RWPE2 (cell line): ENCODE measurements around the gene ABL2.

Source experiments
- ATAC-seq: fragments of 200-7000 bp; cut with Tn5 transposase; 3 replicates; pipeline ENCODE4 v1.9.1; 2021; ENCODE audit warnings: low read depth
- DNase-seq: peaks from one replicate; pipeline ENCODE4 v3.0.0-alpha.2; 2020; ENCODE audit warnings: low spot score
- H3K27ac ChIP-seq: fragments of 450-650 bp; 2 replicates; pipeline ENCODE4 v1.5.1; 2017; ENCODE audit warnings: mild to moderate bottlenecking; ENCODE audit not compliant: poor library complexity, severe bottlenecking
- H3K27me3 ChIP-seq: fragments of 250-450 bp; sonication (Bioruptor Pico); 2 replicates; pipeline ENCODE4 v1.5.1; 2021; ENCODE audit warnings: mild to moderate bottlenecking, moderate library complexity; ENCODE audit not compliant: insufficient read depth, poor library complexity, severe bottlenecking
- H3K36me3 ChIP-seq: fragments of 250-450 bp; sonication (Bioruptor Pico); 2 replicates; pipeline ENCODE4 v1.5.1; 2020; ENCODE audit warnings: low read depth, mild to moderate bottlenecking, moderate library complexity
- H3K4me1 ChIP-seq: fragments of 250-450 bp; sonication (Bioruptor Pico); 2 replicates; pipeline ENCODE4 v1.5.1; 2021; ENCODE audit warnings: mild to moderate bottlenecking, moderate library complexity; ENCODE audit not compliant: insufficient read depth, poor library complexity, severe bottlenecking
- H3K4me3 ChIP-seq: fragments of 250-450 bp; sonication (Bioruptor Pico); 2 replicates; pipeline ENCODE4 v1.5.1; 2021; ENCODE audit warnings: mild to moderate bottlenecking, moderate library complexity; ENCODE audit not compliant: severe bottlenecking
- H3K9me3 ChIP-seq: fragments of 250-450 bp; sonication (Bioruptor Pico); 2 replicates; pipeline ENCODE4 v1.5.1; 2021; ENCODE audit warnings: mild to moderate bottlenecking, moderate library complexity; ENCODE audit not compliant: severe bottlenecking
- CTCF ChIP-seq: fragments of 450-650 bp; IDR thresholded peaks from one replicate; pipeline ENCODE4 v1.5.1; 2017; ENCODE audit warnings: mild to moderate bottlenecking, moderate library complexity; ENCODE audit not compliant: poor library complexity, severe bottlenecking

ABL2 gene

DNA sequence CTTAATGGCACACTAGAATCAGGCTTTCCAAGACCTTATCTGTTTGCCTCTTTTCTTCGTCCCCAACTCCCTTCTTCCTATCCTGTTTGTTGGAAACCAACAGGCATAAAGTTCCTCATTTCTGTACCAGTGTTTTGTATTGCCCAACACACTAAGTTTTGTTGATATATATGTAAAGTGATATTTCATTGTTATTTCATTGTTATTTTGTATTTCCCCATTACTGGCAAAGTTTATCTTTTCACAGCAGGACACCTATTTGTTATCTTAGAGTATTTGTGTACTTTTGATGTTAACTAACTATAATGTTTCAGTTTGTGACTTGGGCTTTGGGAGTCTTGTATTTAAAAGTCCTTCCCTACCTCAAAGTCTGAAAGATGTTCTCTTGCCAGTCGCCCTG, 176.7 kb downstream of the ABL2 start:
- Histone ChIP-seq H3K27ac (no peak overlapping the region), H3K36me3 (peaks cover 6% of the 10 kb centered on the region; the same call in 1 of the 2 replicates)
- ATAC-seq: no peak

More for the DNA sequence above, 176.7 kb downstream of the ABL2 start:
- Histone ChIP-seq H3K9me3 (no peaks in the 10 kb centered on the region), H3K4me3 (no peak overlapping the region), H3K27me3 (no peaks in the 10 kb centered on the region), H3K4me1 (no peaks in the 10 kb centered on the region)
- DNase-seq: no peak
- TF ChIP-seq CTCF: no peak
